ENCODE results near the gene SLC4A8. TPM values are rescaled to one million over a fixed set of nuclear protein-coding genes. Genes with fewer than 3 reads are reported as not detected.

The SLC4A8 gene
- total RNA-seq, 2 donors from 2014 or later, result 0.50 to 10.5 TPM

GRCh38 chr12:51401900-51402299, 22.7 kb upstream of the SLC4A8 start:
- DNase-seq (ENCODE audit: low spot score), result no peak
- 36% methylated on average over 1 of the region's 1 CpG for WGBS
- Histone ChIP-seq H3K36me3 (no peaks in the 10 kb centered on the region), H3K27ac (no peak overlapping the region), H3K4me1 (replicated peaks) (no peaks in the 10 kb centered on the region), H3K9me3 (no peaks in the 10 kb centered on the region), H3K4me3 (no peak overlapping the region), H3K27me3 (replicated peaks; ENCODE audit: insufficient read depth) (no peaks in the 10 kb centered on the region)
- TF ChIP-seq CTCF (IDR thresholded peaks at IDR 0.05) (no peak), POLR2A (IDR thresholded peaks at IDR 0.05) (no peak), POLR2AphosphoS5 (IDR thresholded peaks at IDR 0.05) (no peak)
- intact Hi-C loops (cut with DNase I), result no loop called here

- DNase-seq (ENCODE audit: low spot score), result no peak
Observed at GRCh38 chr12:51403159-51403558, 21.5 kb upstream of the SLC4A8 start.

GRCh38 chr12:51403681-51404136, 20.9 kb upstream of the SLC4A8 start:
- Histone ChIP-seq H3K4me3 (no peak overlapping the region), H3K9me3 (no peaks in the 10 kb centered on the region), H3K4me1 (replicated peaks) (no peaks in the 10 kb centered on the region), H3K27ac (no peak overlapping the region), H3K27me3 (replicated peaks; ENCODE audit: insufficient read depth) (no peaks in the 10 kb centered on the region), H3K36me3 (no peaks in the 10 kb centered on the region)
- intact Hi-C loops (cut with DNase I), result no loop called here
- no peak for DNase-seq (ENCODE audit: low spot score)
- no peak for TF ChIP-seq CTCF (IDR thresholded peaks at IDR 0.05)
- TF ChIP-seq POLR2A (IDR thresholded peaks at IDR 0.05), result no peak
- no peak for TF ChIP-seq POLR2AphosphoS5 (IDR thresholded peaks at IDR 0.05)
- 93% methylated on average over 4 of the region's 4 CpGs for WGBS

More at GRCh38 chr12:51403159-51403558, 21.5 kb upstream of the SLC4A8 start:
- 85% methylated on average over 6 of the region's 6 CpGs for WGBS
- H3K9me3 ChIP-seq, result no peaks in the 10 kb centered on the region
- no peak overlapping the region for H3K4me3 ChIP-seq
- no peak overlapping the region for H3K27ac ChIP-seq
- intact Hi-C loops (cut with DNase I), result no loop called here
- TF ChIP-seq POLR2A (IDR thresholded peaks at IDR 0.05) (no peak), CTCF (IDR thresholded peaks at IDR 0.05) (no peak), POLR2AphosphoS5 (IDR thresholded peaks at IDR 0.05) (no peak)
- no peaks in the 10 kb centered on the region for H3K4me1 ChIP-seq (replicated peaks)
- H3K36me3 ChIP-seq, result no peaks in the 10 kb centered on the region
- no peaks in the 10 kb centered on the region for H3K27me3 ChIP-seq (replicated peaks; ENCODE audit: insufficient read depth)

DNA sequence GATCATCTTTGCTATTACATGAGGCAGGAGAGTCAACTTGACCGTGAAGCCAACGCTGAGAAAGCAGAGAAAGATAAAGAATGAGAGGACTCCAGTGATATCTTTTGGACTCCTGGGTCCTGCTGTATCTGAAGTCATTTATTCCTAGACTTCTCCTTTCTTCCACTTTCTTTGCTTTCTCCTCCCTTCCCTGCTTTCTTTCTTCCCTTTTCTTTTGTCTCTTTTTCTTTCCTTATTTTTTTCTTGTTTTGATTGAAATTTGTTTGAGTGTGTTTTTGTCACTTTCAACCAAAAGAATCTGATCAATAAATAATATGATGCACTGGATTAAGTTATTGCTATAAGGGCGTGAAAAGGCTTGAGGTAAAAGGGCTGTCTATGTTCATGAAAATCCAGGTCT, 20.0 kb upstream of the SLC4A8 start:
- H3K4me1 ChIP-seq (replicated peaks), result no peaks in the 10 kb centered on the region
- 98% methylated on average over 3 of the region's 3 CpGs for WGBS
- H3K27ac ChIP-seq, result no peak overlapping the region
- no peaks in the 10 kb centered on the region for H3K36me3 ChIP-seq
- intact Hi-C loops (cut with DNase I), result no loop called here
- DNase-seq (ENCODE audit: low spot score), result no peak
- TF ChIP-seq POLR2A (IDR thresholded peaks at IDR 0.05) (no peak), POLR2AphosphoS5 (IDR thresholded peaks at IDR 0.05) (no peak), CTCF (IDR thresholded peaks at IDR 0.05) (no peak)
- H3K4me3 ChIP-seq, result no peak overlapping the region
- no peaks in the 10 kb centered on the region for H3K27me3 ChIP-seq (replicated peaks; ENCODE audit: insufficient read depth)
- H3K9me3 ChIP-seq, result no peaks in the 10 kb centered on the region

GRCh38 chr12:51405801-51406207, 18.8 kb upstream of the SLC4A8 start:
- TF ChIP-seq POLR2A (IDR thresholded peaks at IDR 0.05) (no peak), POLR2AphosphoS5 (IDR thresholded peaks at IDR 0.05) (no peak), CTCF (IDR thresholded peaks at IDR 0.05) (no peak)
- no peaks in the 10 kb centered on the region for H3K36me3 ChIP-seq
- intact Hi-C loops (cut with DNase I), result no loop called here
- H3K27me3 ChIP-seq (replicated peaks; ENCODE audit: insufficient read depth), result no peaks in the 10 kb centered on the region
- H3K9me3 ChIP-seq, result no peaks in the 10 kb centered on the region
- H3K4me1 ChIP-seq (replicated peaks), result no peaks in the 10 kb centered on the region
- 91% methylated on average over 3 of the region's 3 CpGs for WGBS
- no peak overlapping the region for H3K4me3 ChIP-seq
- DNase-seq (ENCODE audit: low spot score), result no peak
- H3K27ac ChIP-seq, result no peak overlapping the region
